CD4-positive, alpha-beta memory T cell (primary cell): ENCODE results near the gene DNAJC3. TPM values are rescaled to one million over a fixed set of nuclear protein-coding genes. Genes with fewer than 3 reads are reported as not detected.

Experiments used
- CTCF ChIA-PET: fragments of 350-600 bp; sonication (Branson Sonifier 250); formaldehyde crosslinking; loops from one replicate; lab custom pipeline; 2021; ENCODE audit warnings: inconsistent platforms; ENCODE audit not compliant: partially characterized antibody; lab: Charles Lee
- POLR2A ChIA-PET: fragments of 350-600 bp; sonication (Branson Sonifier 250); formaldehyde crosslinking; loops from one replicate; lab custom pipeline; 2021; ENCODE audit not compliant: partially characterized antibody; lab: Charles Lee
- DNase-seq, 5 donors: peaks; one replicate each; pipeline versions ENCODE4 v3.0.0 to v3.0.0-alpha.2; 2020 to 2022; ENCODE audit warnings: mixed read lengths in 1 of 5
- H3K27ac ChIP-seq: one replicate; pipeline ENCODE4 v1.7.0; 2013; ENCODE audit warnings: low read depth, low read length
- H3K27me3 ChIP-seq: 2 replicates; pipeline ENCODE4 v1.7.0; 2013; ENCODE audit warnings: mild to moderate bottlenecking, low read length, moderate library complexity; ENCODE audit not compliant: insufficient read depth
- H3K36me3 ChIP-seq: 2 replicates; pipeline ENCODE4 v1.7.0; 2013; ENCODE audit warnings: mild to moderate bottlenecking, low read length, moderate library complexity; ENCODE audit not compliant: insufficient read depth
- H3K4me1 ChIP-seq: 2 replicates; pipeline ENCODE4 v1.7.0; 2013; ENCODE audit warnings: mild to moderate bottlenecking, low read length, moderate library complexity; ENCODE audit not compliant: insufficient read depth
- H3K4me3 ChIP-seq, 2 donors: one replicate each; pipeline ENCODE4 v1.7.0; 2013; ENCODE audit warnings: low read length in 2 of 2, mild to moderate bottlenecking in 1 of 2
- H3K9me3 ChIP-seq, 2 donors: one replicate each; pipeline ENCODE4 v1.7.0; 2013; ENCODE audit warnings: low read length in 2 of 2, control low read depth in 1 of 2; ENCODE audit not compliant: control insufficient read depth in 1 of 2
- H3K27ac Mint-ChIP-seq, 7 donors: one replicate each; pipeline ENCODE4 v1.8.0; 2020 to 2021; ENCODE audit warnings: mixed read lengths in 7 of 7, mild to moderate bottlenecking in 6 of 7, inconsistent platforms in 3 of 7, moderate library complexity in 3 of 7
- H3K27me3 Mint-ChIP-seq, 2 donors: one replicate each; pipeline ENCODE4 v1.8.0; 2020 to 2021; ENCODE audit warnings: mixed read lengths in 2 of 2
- H3K36me3 Mint-ChIP-seq, 2 donors: one replicate each; pipeline ENCODE4 v1.8.0; 2020 to 2021; ENCODE audit warnings: mixed read lengths in 2 of 2, inconsistent platforms in 1 of 2, mild to moderate bottlenecking in 1 of 2
- H3K4me1 Mint-ChIP-seq, 4 donors: one replicate each; pipeline ENCODE4 v1.8.0; 2020 to 2021; ENCODE audit warnings: mixed read lengths in 4 of 4, mild to moderate bottlenecking in 1 of 4
- H3K4me3 Mint-ChIP-seq, 8 donors: one replicate each; pipeline ENCODE4 v1.8.0; 2020 to 2021; ENCODE audit warnings: mixed read lengths in 8 of 8, mild to moderate bottlenecking in 7 of 8, moderate library complexity in 6 of 8, inconsistent platforms in 3 of 8
- H3K9me3 Mint-ChIP-seq, 8 donors: one replicate each; pipeline ENCODE4 v1.8.0; 2020 to 2021; ENCODE audit warnings: mixed read lengths in 8 of 8, mild to moderate bottlenecking in 5 of 8, inconsistent platforms in 3 of 8, moderate library complexity in 1 of 8
- intact Hi-C: fragments of 100-400 bp; cut with micrococcal nuclease; formaldehyde crosslinking; loops from one replicate; pipeline ENCODE4 v1.15.1; 2023
- polyA plus RNA-seq, 2 donors: library from polyadenylated mRNA; unstranded; fragments of 300-500 nt; fragmentation: Illumina TruSeq; gene quantifications; one replicate each; pipeline ENCODE4 v1.2.3, GENCODE V29; 2021
- total RNA-seq, 2 experiments: library from RNA; stranded (reverse); gene quantifications; one replicate each; pipeline ENCODE4 v1.2.3, GENCODE V29; 2021

Gene DNAJC3
- total and polyA plus RNA-seq, 4 experiments from 2014 or later: 14.6 to 31.1 (median 23.3) TPM

DNA sequence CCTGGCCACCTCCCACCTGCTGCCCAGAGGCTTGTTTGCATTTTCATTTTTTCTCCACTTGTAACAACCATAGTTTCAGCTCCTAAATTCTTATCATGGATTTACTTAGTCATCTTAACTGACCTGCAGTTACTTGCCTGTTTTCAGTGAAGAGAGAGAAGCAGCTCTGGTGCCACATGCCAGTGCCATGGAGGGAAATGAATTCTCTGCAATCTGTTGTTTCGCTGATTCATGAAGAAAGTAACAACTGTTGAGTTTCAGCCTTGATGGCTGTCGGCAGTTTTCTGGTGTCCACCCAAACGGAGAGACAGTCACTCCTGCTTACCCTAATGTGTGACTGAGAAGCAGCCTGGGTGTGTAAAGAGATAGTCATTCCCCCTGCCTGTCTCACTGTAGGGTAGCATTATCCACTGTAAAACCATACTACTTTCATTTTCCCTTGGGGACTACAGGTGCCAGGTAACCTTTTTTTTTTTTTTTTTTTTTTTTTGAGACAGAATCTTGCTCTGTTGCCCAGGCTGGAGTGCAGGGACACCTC lies 116.1 kb downstream of the DNAJC3 start:
- Histone ChIP-seq H3K27me3 (no peaks in the 10 kb centered on the region), H3K4me1 (no peaks in the 10 kb centered on the region), H3K4me3 (no peak overlapping the region), H3K36me3 (peaks cover 21% of the 10 kb centered on the region), H3K27ac (no peak overlapping the region), H3K9me3 (no peaks in the 10 kb centered on the region)
- intact Hi-C loops: no loop called here
- Mint-ChIP-seq H3K36me3 (peaks cover 61 to 63% of the 10 kb centered on the region in 2 donors), H3K4me3 (no peak overlapping the region), H3K4me1 (peaks cover 0 to 1% (median 0%) of the 10 kb centered on the region in 4 donors), H3K27me3 (no peaks in the 10 kb centered on the region), H3K9me3 (peaks cover 0 to 7% (median 2%) of the 10 kb centered on the region in 8 donors), H3K27ac (no peak overlapping the region)
- ChIA-PET POLR2A (no interaction called here), CTCF (no interaction called here)
- no peak for DNase-seq

DNA sequence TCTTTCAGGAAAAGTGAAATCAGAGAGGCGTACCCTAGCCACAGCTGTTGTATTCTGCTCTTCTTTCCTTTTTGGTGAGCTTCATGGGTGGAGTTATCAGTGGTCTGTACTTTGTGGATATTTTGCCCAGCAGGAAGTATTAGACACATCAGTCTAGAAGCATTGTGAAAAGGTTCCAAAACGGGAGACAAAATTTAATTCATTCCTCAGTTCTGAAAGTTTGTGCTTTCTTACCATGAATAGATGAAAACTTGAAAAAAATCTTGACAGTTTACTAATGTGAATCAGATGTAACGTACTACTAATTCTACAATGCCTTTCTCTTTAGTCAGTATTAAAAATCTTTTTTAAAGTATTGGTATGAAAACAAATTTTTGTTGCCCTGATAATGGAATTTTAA lies 116.8 kb downstream of the DNAJC3 start:
- no peak for DNase-seq
- H3K4me3 Mint-ChIP-seq: no peak overlapping the region
- H3K4me1 Mint-ChIP-seq: peaks cover 0 to 1% (median 0%) of the 10 kb centered on the region in 4 donors
- H3K27ac ChIP-seq: no peak overlapping the region
- ChIA-PET POLR2A (no interaction called here), CTCF (no interaction called here)
- no peaks in the 10 kb centered on the region for H3K4me1 ChIP-seq
- peaks cover 0 to 6% (median under 1%) of the 10 kb centered on the region in 8 donors for H3K9me3 Mint-ChIP-seq
- no peaks in the 10 kb centered on the region for H3K9me3 ChIP-seq
- no peak overlapping the region for H3K4me3 ChIP-seq
- H3K27me3 Mint-ChIP-seq: no peaks in the 10 kb centered on the region
- H3K36me3 Mint-ChIP-seq: peaks cover 54 to 56% of the 10 kb centered on the region in 2 donors
- no peak overlapping the region for H3K27ac Mint-ChIP-seq
- H3K27me3 ChIP-seq: no peaks in the 10 kb centered on the region
- peaks cover 21% of the 10 kb centered on the region for H3K36me3 ChIP-seq
- intact Hi-C loops: no loop called here

DNA sequence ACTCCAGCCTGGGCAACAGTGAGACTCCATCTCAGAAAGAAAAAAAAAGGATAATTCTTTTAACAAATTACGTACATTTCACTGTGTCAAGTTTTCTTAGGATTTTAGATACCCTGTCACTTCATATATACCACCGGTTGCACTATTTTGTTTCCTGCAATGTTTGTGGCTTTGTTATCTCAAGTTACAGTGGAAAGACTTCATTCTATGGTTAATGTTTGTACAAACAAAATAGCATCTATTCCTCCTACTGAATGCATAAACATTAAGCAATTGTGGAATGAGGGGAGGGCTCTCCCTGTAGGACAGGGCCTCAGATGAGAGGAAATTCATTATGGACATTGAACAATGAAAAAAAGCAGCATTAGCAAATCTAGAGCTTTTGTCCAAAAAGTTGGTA lies 120.1 kb downstream of the DNAJC3 start:
- Histone ChIP-seq H3K4me1 (no peaks in the 10 kb centered on the region), H3K36me3 (peaks cover 3% of the 10 kb centered on the region), H3K27ac (no peak overlapping the region), H3K9me3 (no peaks in the 10 kb centered on the region), H3K27me3 (no peaks in the 10 kb centered on the region), H3K4me3 (no peak overlapping the region)
- intact Hi-C loops: no loop called here
- Mint-ChIP-seq H3K9me3 (no peaks in the 10 kb centered on the region), H3K27me3 (no peaks in the 10 kb centered on the region), H3K4me1 (peaks cover 0 to 1% (median 0%) of the 10 kb centered on the region in 4 donors), H3K27ac (peak overlapping the region in 2 of 7 donors; percentile 2 to 25), H3K4me3 (no peak overlapping the region), H3K36me3 (peaks cover 23 to 27% of the 10 kb centered on the region in 2 donors)
- no peak for DNase-seq
- POLR2A ChIA-PET: no interaction called here
- CTCF ChIA-PET: interaction anchor here (0.6 kb wide), 1 partner anchor 259 kb away, joined by 4 read pairs; no protein-coding TSS in a partner anchor

DNA sequence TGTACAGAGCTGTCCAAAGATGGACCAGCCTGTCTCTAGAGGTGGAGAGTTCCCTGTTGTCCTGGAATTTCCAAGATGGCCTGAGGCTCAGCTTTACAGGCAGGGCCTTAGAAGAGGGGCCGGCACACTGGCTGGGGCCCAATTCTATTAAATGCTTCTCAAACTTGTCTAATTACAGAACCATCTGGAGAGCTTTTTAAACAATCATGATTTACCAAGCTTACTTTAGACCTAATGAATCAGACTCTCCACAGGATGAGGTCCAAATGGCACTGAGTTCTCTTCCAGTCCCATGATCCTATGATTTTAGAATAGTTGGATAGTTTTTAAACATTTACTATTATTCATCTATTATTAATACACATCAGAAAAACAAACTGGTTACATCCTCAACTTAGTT lies 123.5 kb downstream of the DNAJC3 start:
- H3K4me3 ChIP-seq: no peak overlapping the region
- H3K9me3 ChIP-seq: no peaks in the 10 kb centered on the region
- no peaks in the 10 kb centered on the region for H3K27me3 ChIP-seq
- H3K4me1 Mint-ChIP-seq: peaks cover 0 to 1% (median 0%) of the 10 kb centered on the region in 4 donors
- intact Hi-C loops: no loop called here
- H3K27ac Mint-ChIP-seq: no peak overlapping the region
- no peaks in the 10 kb centered on the region for H3K36me3 ChIP-seq
- POLR2A ChIA-PET: no interaction called here
- H3K27me3 Mint-ChIP-seq: peaks cover 1 to 8% of the 10 kb centered on the region in 2 donors
- no peak for DNase-seq
- no peak overlapping the region for H3K27ac ChIP-seq
- peaks cover 0 to 13% (median 2%) of the 10 kb centered on the region in 8 donors for H3K9me3 Mint-ChIP-seq
- CTCF ChIA-PET: interaction anchor here (1.2 kb wide), 1 partner anchor 14 kb away, joined by 5 read pairs; no protein-coding TSS in a partner anchor
- H3K4me1 ChIP-seq: no peaks in the 10 kb centered on the region
- H3K36me3 Mint-ChIP-seq: no peaks in the 10 kb centered on the region
- no peak overlapping the region for H3K4me3 Mint-ChIP-seq

DNA sequence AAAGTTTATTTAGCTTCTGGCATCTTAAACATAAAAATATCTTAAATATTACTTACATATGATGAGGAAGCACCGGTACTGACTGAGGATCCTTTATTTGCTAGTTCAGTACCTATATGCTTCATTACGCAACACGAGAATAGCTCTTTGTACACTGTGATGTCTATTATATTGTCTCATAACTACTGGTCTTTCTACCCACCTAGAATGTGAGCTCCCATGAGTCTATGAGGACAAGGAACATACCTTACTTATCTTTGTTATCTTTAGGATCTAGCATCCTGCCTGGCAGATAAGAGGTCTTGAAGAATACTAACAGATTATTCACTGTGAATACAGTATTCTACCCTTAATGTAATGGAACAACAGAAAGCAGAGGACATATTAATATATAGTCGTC lies 124.9 kb downstream of the DNAJC3 start:
- Mint-ChIP-seq H3K4me3 (no peak overlapping the region), H3K4me1 (peaks cover 0 to 1% (median 0%) of the 10 kb centered on the region in 4 donors), H3K27ac (no peak overlapping the region), H3K27me3 (peaks cover 4 to 12% of the 10 kb centered on the region in 2 donors), H3K36me3 (peaks cover 0 to 1% of the 10 kb centered on the region in 2 donors), H3K9me3 (peaks cover 1 to 18% (median 8%) of the 10 kb centered on the region in 8 donors)
- intact Hi-C loops: no loop called here
- CTCF ChIA-PET: no interaction called here
- Histone ChIP-seq H3K4me3 (no peak overlapping the region), H3K27me3 (no peaks in the 10 kb centered on the region), H3K9me3 (no peaks in the 10 kb centered on the region), H3K27ac (no peak overlapping the region), H3K4me1 (no peaks in the 10 kb centered on the region), H3K36me3 (no peaks in the 10 kb centered on the region)
- DNase-seq: no peak
- POLR2A ChIA-PET: no interaction called here

DNA sequence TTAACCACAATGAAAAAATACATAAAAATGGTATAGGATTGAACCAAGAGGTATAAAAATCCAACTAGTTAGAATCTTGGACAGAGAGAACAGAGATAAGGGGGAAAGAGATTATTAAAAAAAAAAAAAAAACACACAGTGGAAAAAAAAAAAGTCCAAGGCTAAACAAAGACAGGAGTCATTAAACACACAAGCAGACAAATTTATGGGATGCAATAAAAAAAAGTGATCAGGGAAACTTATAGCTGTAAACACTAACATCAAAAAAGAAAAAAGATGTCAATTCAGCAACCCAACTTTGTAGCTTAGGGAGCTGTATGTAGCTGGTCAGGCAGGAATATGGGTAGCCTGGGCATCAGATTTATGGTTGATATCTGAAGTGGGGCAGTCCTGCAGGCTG lies 129.0 kb downstream of the DNAJC3 start:
- Histone ChIP-seq H3K27ac (no peak overlapping the region), H3K9me3 (no peaks in the 10 kb centered on the region), H3K36me3 (no peaks in the 10 kb centered on the region), H3K4me1 (no peaks in the 10 kb centered on the region), H3K27me3 (no peaks in the 10 kb centered on the region), H3K4me3 (no peak overlapping the region)
- DNase-seq: no peak
- Mint-ChIP-seq H3K27me3 (peaks cover 12 to 24% of the 10 kb centered on the region in 2 donors), H3K36me3 (peaks cover 1 to 4% of the 10 kb centered on the region in 2 donors), H3K9me3 (peaks cover 1 to 28% (median 18%) of the 10 kb centered on the region in 8 donors), H3K4me1 (no peaks in the 10 kb centered on the region), H3K4me3 (no peak overlapping the region), H3K27ac (no peak overlapping the region)
- CTCF ChIA-PET: no interaction called here
- intact Hi-C loops: no loop called here
- POLR2A ChIA-PET: no interaction called here

DNA sequence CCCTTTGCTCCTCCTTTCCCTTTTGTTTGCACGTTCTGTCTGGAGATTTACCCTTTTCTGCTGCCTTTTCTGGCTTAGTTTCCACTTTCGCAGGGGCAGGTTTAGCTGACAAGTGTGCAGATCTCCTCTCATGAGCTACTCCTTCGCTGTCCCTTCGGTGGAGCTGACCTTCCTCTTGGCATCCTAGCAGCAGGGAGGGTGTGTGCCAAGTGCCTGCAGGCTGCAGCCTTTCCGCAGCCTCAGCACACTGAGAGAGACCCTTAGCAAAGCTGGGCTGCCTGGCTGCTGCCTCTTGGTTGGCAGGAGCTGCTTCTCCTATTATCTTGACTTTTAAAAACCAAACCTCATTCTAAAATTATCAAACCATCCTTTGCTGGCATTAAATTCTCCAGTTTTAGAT lies 132.5 kb downstream of the DNAJC3 start:
- H3K27ac Mint-ChIP-seq: no peak overlapping the region
- no peak for DNase-seq
- Histone ChIP-seq H3K4me1 (no peaks in the 10 kb centered on the region), H3K36me3 (no peaks in the 10 kb centered on the region), H3K4me3 (no peak overlapping the region), H3K27me3 (no peaks in the 10 kb centered on the region), H3K9me3 (no peaks in the 10 kb centered on the region), H3K27ac (no peak overlapping the region)
- H3K4me3 Mint-ChIP-seq: no peak overlapping the region
- H3K36me3 Mint-ChIP-seq: peaks cover 1 to 4% of the 10 kb centered on the region in 2 donors
- CTCF ChIA-PET: interaction anchor here (1.0 kb wide), 1 partner anchor 10 kb away, joined by 3 read pairs; no protein-coding TSS in a partner anchor
- H3K9me3 Mint-ChIP-seq: peaks cover 4 to 44% (median 31%) of the 10 kb centered on the region in 8 donors
- POLR2A ChIA-PET: no interaction called here
- intact Hi-C loops: no loop called here
- no peaks in the 10 kb centered on the region for H3K4me1 Mint-ChIP-seq
- H3K27me3 Mint-ChIP-seq: peaks cover 12 to 26% of the 10 kb centered on the region in 2 donors
